HG03196 (cell line): ENCODE results near the gene STKLD1.
"Not testable (repeated sequence)": the region's sequence is repeated elsewhere in the genome, so short reads cannot be mapped to it uniquely, and the experiment has no call there.

Experiments used
- ATAC-seq: cut with Tn5 transposase; IDR thresholded peaks from one replicate; pipeline ENCODE4 v1.9.1; 2021; ENCODE audit not compliant: unreplicated experiment

STKLD1 gene

DNA sequence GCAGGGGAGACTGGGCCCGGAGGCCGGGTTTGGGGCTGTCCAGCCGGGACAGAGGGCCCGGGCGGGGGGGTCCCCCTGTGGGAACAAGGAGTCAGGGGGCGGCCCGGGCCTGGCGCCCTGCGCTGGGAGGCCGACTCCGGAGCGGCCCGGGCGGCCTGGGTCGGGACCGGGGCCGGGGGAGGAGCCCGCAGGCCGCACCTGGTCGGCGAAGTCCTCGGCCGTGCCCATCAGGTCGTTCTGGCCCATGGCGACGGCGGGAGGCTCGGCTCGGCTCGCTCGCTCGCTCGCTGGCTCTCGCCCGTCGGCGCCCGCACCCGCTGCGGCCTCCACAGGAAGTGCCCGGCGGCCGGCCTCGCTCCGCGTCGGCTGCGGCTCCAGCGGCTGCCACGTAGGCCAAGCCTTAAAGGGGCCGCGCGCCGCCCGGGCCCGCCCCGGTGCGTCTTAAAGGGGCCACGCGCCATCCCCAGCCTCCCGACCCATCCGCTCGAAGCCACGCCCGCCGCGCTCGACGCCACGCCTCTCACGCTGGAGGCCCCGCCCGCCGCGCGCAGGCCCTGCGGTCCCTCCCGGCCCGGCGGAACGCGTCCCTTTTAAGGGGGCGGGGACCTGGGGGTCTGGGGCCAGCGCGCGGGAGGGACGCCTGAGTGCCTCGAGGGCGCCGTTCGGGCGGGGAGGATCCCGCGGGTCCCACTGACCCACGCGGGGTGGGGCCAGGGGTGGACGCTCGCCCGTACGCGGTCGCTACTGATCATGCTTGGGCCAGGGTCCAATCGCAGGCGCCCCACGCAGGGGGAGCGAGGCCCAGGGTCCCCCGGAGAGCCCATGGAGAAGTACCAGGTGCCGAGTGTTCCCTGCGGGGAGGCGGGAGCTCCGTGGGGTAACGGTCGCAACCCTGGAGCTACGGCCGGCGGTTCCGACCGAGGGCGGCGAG is at the start of gene STKLD1, which contains the start of gene SURF4:
Gene STKLD1, plus strand, starts transcription at position 643 of the 931 bp plus-strand sequence. Its CDS starts 108 bp downstream, at position 751.
Gene SURF4, minus strand, starts transcription at position 337 of the 931 bp plus-strand sequence. Its CDS starts 91 bp downstream, at position 246.
- ATAC-seq: peak; percentile 87

DNA sequence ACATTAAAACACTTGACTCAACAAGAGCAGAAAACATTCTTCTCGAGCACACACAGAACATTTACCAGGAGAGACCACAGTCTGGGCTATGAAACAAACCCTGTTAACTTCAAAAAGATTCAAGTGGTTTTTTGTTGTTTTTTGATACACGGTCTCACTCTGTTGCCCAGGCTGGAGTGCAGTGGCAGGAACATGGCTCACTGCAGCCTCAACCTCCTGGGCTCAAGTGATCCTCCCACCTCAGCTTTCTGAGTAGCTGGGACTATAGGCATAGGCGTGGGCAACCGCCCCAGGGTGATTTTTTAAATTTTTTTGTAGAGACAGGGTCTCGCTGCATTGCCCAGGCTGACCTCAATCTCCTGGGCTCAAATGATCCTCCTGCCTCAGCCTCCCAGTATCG is 49.1 kb upstream of the STKLD1 start:
- ATAC-seq: not testable (repeated sequence)

DNA sequence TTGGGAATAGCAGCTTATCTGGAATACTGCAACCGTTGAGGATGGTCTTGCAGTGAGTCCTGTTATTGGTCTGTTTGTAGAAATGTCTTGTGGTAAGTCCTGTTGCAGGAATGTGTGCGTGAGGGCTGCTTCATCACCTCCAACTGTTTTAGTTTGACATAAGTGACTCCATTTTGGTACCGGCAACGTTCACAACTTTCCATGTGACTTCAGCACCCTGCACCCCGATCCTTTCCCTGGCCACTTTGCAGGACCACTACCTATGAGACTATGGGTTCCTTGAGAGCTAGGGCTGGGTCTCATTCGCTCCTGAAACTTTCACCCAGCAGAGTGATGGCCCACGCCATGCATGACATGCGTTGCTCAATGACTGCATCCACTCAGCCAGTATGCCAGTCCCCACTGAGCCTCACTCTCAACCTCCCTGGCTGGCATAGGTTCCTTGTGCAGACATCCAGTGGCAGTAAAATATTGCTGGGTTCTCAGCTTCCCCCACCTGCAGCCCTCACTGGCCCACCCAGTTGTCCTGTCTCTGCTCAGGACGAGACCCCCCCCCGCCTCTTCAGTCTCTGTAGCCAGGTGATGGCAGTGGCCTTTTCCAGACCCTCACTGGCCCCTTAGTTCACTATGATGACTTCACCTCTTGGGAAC is 48.2 kb upstream of the STKLD1 start:
- no peak for ATAC-seq

DNA sequence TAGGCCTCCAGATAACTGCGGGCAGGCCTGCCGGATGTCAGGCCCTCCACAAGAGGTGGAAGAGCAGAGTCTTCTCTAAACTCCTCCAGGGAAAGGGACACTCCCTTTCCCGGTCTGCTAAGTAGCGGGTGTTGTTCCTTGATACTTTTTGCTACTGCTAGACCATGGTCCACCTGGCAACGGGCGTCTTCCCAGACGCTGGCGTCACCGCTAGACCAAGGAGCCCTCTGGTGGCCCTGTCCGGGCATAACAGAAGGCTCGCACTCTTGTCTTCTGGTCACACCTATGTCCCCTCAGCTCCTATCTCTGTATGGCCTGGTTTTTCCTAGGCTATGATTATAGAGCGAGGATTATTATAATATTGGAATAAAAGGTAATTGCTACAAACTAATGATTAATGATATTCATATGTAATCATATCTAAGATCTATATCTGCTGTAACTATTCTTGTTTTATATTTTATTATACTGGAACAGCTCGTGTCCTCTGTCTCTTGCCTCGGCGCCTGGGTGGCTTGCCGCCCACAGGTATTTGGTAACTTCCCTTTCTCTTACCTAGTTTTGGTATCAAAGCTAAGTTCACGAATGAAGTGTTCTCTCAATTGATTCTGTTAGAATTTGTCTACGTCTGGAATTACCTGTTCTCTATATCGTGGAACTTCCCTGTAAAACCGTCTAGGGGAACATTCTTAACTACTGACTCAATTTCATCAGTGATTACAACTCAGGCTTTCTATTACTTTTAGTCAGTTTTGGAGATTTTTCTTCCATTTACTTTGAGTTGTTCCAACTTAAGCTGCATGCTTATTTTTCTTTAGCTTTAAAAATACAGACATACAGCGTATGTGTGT is 46.6 kb upstream of the STKLD1 start:
- ATAC-seq: not testable (repeated sequence)

DNA sequence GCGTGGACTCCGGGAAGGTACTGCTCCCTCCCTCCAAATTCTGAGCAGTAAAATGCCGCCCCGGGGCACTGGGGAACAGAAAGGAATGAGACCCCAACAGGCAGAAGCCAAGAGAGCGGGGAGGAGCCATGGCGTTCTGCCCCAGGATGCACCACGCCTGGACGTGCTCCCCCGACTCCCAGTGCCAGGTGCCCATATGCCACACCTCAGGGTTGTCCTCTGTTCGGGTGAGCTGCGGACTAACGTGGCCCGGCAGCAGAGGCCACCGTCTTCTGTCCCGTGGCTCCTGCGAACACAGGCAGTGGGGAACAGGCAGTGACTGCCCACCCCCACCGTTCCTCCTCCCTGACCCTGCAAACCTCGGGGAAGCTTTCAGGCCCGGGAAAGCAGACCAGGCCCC is 44.9 kb upstream of the STKLD1 start:
- no peak for ATAC-seq

DNA sequence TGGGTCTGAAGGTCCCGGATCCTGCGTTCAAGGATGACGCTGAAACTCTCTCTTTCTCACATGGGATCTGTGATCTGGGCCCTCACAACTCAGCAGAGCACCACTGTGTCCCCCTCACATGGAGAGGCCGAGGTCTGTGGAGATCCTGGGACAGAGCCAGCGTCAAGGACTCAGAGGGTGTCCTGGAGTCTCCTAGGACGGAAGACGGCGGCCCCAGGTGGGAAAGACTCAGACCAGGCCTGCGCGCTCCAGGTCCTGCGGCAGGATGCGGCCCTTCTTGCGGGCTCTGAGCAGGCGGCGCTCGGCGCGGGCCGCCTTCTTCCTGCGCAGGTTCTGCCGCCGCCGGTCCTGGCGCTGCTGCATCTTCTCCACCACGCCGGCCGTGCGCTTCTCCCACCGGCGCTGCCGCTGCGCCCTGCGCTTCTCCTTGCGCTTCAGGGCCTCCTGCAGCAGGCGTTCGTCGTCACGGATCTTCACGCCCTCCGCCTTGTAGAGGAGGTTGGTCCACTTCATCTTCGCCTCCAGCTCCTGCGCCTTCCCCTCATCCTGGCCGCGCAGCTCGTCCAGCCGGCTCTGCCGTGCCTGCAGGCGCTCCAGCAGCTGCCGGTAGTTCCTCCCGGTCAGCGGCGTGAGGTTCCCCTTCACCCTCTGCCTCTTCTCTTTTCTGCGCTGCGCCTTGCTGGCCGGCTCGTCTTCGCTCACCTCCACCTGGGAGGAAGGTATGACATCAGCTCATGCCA is 44.4 kb upstream of the STKLD1 start:
- no peak for ATAC-seq

DNA sequence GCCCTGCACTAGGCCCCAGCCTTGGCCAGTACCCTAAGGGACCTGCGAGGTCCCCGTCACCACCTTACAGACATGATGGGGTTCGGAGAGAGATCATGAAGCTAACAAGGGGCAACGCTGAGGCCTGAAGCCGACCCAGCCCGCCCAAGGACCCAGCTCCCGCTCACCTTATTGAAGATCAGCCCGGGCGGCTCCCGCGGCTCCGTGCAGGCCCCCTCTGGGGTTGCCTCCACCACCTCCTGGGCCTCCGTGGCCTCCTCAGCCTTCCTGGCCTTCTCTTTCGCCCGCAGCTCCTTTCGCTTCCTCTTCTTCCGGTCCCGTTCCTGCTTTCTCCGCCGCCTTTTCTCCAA is 43.8 kb upstream of the STKLD1 start:
- no peak for ATAC-seq

DNA sequence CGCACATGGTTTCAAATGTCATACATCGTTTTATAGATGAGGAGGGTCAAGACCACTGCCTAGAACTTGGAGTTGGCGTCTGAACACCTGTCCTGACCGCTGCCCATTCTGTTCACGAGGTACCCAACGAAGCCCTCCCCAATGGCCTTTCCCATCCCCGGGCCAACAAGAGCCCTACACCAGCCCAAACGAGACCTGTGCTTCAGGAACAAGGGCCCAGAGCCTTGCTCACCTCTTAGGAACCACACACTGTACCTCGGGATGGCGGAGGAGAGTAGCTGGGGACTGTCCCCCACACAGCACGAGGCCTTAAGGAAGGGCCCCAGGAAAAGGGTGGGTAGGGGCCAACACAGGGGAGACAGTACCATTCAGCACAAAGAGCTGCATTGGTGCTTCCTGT is 43.2 kb upstream of the STKLD1 start:
- no peak for ATAC-seq

DNA sequence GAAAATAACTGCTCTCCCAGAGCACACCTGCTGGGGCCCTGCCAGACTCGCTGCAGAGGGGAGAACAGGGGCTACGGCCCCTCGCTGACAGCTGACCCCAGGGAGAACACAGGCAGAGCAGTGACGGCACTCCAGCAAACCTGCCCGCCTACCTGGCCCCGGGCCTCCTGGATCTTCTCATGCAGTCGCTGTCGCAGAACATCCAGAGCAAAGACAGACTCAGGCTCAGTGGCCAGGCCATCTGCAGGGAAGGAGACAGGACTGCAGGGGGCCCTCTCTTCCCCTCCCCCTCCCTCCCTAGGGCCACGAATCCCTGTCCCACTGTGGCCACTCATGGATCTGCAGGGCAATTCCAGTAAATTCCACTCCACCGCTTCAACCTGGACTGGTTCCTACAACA is 42.6 kb upstream of the STKLD1 start:
- no peak for ATAC-seq

DNA sequence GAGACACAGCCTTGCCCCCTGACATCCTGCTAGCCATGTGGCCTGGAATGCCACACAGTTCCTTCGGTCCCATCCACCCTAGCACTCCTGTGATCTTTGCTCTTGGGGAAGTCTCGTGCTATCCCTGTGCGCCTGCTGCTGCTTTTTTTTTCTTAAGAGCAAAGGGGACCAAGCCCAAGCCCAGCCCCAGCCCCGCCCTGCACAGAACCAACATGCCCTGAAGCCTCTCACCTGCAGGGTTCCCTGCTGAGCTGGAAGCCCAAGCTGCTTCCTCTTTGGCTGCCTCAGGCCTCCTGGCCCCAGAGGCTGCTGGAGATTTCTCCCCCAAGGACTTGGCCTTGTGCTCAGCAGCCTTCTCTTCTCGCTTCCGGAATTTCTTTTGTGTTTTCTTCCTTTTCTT is 42.0 kb upstream of the STKLD1 start:
- no peak for ATAC-seq

DNA sequence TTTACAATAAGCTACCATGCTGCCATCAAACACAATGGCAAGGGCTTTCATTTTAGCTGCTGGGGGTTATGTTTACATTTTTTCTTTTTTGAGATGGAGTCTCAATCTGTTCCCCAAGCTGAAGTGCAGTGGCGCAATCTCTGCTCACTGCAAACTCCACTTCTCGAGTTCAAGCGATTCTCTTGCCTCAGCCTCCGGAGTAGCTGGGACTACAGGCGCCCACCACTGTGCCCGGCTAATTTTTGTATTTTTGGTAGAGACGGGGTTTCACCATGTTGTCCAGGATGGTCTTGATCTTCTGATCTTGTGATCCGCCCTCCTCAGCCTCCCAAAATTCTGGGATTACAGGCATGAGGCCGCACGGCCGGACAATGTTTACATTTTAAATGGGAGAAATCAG is 41.3 kb upstream of the STKLD1 start:
- not testable (repeated sequence) for ATAC-seq

DNA sequence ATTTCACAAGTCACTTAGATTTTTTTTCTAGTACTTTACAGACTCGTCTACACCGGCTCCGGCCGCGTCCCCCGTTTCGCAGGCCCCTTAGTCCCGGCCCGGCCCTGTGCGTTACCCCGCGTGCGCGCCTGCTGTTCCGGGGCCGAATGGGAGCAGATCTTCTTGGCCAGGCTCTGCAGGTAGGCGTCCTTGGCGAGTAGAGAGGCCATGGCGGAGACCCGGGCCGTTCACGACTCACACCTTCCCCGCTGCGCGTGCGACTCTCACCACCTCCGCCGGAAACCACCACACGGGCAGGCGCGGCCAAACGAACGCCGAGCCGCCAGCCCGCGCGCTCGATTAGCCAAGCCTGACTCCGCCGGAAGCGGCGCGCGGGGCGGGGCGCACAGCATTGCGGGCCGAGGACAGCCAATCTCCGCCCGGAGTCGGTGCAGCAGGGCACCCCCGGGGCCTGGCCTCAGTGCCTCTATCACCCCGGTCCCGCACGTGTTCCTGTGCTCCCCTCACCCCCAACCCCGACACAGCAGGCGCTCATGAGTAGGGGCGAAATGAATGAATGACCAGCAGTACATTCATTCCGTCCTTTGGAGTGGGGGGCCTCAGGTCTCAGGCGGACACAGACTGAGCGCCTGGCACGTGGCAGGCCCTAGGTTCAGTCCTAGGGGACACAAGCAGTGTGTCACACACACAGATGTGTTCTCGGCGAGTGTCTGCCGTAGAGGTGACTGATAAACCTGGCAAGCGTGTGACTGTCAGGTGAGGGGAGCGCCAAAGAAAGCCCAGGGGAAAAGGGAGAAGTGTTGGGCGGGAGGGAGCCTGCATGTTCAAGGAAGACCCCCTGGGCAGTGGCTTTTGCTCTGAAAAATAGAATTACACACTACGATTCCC is 40.0 kb upstream of the STKLD1 start, which contains the start of gene SURF6:
Gene SURF6, minus strand, starts transcription at position 265 of the 888 bp plus-strand sequence. Its CDS starts 56 bp downstream, at position 209.
- ATAC-seq: peak; percentile 84

DNA sequence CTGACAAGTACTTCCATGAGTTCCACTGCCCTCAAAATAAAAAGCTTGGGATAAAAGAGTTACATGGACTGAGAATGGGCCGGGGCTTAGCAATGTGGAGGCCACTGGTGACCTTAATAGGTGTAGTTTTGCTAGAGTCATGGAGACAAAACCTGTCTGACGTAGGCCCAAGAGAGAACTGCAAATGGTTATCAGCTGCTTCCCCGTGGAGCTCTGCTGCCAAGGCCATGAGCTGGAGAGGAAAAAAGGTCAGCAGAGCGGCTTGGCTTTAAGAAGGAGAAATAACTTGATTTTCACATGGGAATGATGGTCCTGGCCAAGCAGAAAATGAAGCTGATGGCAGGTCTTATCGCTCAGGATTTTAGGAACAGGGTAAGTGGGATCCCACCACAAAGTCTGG is 36.5 kb upstream of the STKLD1 start:
- no peak for ATAC-seq

DNA sequence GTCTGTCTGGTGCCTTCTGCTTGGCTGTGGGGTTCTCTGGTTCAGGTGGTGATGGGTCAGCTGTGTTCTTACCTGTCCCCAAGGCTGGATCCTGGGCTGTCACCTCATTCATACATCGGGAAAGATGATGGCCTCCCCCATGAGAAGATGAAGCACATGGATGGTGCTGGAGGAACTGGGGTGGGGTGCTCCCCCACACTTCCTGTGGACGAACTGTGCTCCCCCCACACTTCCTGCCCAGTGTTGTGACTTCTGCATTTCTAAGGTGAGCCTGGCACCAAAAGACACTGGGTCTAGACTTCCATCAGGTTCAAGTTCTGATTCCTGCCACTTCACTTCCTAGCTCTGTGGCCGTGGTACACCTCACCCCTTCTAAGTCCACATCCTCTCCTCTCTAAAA is 35.9 kb upstream of the STKLD1 start:
- no peak for ATAC-seq

DNA sequence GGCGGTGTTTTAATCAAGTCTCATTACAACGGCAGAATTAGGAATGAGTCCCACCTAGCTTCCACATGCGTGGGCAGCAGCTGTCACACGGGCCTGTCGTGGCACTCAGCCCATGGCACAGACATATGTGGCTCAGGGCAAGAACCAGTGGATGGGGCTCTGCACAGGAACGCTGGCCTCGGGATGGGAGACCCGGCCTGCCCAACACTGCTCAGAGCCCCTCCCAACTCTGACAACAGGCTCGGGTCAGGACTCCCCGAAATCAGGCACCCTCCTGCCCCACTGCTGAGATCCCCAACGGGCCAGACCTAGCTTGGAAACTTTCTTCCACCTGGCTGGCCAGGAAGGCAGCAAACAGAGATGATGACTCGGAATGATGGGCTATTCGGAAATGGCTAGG is 35.2 kb upstream of the STKLD1 start:
- no peak for ATAC-seq

DNA sequence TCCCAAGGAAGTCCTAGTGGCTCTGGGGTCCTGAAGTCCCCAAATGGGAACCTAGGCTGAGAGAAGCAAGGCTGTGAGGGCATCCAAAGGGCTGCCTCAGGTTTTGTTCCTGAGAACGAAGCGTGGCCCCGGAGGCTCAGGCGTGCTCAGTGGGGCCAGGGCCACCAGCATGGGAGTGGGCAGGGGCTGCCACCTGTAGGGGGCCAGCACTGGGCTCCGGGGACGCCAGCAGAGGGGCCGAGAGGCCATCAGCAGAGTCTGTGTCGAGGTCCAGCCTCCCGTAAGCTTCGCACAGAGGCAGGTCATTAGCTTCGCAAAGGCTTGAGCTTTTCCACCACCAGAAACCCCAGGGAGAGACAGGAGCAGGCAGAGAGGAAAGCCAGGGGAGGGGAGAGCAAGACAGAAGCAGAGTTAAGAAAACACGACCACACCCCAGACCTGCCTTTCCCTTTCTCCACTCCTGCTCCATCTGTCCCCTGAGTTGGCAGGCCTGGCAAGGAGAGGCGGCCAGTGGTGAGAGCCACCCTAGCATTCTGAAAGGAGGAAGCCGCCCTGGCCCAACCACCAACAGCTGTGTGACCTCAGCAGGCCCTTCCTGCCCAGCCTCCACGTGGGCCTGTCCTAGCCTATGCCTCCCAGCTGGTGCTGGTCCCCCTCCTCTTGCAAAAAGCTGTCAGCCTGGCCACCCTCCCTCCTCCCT is 34.6 kb upstream of the STKLD1 start:
- ATAC-seq: no peak

DNA sequence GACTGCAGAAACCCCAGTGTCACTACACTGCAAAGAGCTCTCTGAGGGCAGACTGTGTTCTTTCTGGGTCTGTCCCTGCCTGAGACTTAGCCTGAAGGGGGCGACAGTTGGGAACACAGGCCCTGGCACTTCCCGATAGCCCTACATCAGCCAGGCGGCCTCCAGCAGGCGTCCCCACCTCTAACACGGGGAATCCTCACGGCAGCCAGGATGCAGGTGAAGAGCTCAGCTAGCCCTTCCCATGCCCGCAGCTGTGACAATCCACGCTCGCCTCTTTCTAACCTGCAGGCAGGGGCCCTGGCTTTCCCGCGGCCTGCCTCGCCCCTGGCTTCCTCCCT is 34.1 kb upstream of the STKLD1 start:
- no peak for ATAC-seq

DNA sequence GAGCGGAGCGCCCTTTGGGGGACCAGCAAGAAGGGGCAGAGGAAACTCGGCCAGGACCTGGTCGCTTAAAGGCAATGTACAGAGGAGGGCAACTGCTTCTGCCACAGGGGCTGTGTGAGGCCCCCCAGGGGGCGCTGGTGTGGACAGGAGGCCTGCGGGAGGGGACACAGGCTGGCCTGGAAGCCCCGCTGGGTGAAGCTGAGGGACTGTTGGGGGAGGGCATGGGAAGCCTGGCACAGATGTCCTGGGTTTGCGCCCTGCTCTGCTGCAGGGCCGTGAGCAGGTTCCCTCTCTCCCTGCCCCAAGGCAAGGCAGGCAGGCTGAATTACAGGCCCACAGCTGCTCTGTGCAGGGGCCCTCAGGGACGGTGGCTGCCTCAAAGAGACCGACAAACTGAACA is 33.6 kb upstream of the STKLD1 start:
- no peak for ATAC-seq

DNA sequence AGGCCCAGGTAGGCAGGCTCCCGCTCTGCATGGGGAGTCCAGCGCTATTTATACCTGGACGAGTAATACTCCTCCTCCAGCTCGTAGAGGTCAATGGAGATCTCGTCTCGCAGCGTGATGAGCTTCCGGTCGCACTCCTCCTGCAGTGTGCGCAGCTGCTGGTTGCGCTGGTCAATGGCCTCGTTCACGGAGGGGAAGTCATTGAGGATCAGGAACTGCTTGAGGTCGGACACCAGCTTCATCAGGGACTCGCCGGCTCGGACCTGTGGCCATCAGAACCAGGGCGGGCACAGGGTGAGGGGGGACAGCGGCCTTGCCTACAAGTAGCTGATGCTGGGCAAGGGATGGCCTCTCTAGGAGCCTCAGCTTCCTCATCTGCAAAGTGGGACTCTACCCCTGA is 32.1 kb upstream of the STKLD1 start:
- ATAC-seq: no peak
